ENCODE data around the gene CUX1.

CUX1 gene

GRCh38 chr7:101936611-101937231, 119.3 kb downstream of the CUX1 start:
- TF ChIP-seq TAF1 (IDR thresholded peaks at IDR 0.05; ENCODE audit: low read depth) (no peak), EP300 (IDR thresholded peaks at IDR 0.05; ENCODE audit: borderline replicate concordance) (no peak), ZBTB7A (IDR thresholded peaks at IDR 0.05; ENCODE audit: low read depth) (no peak), CREB1 (IDR thresholded peaks at IDR 0.05; ENCODE audit: low read depth) (no peak), YY1 (IDR thresholded peaks at IDR 0.05; ENCODE audit: low read depth) (no peak), RAD21 (IDR thresholded peaks at IDR 0.05; ENCODE audit: low read depth) (no peak), NFIC (IDR thresholded peaks at IDR 0.05) (no peak), CEBPB (IDR thresholded peaks at IDR 0.05) (no peak), EGR1 (IDR thresholded peaks at IDR 0.05) (no peak), FOXM1 (IDR thresholded peaks at IDR 0.05; ENCODE audit: borderline replicate concordance, low read depth) (no peak), TEAD4 (IDR thresholded peaks at IDR 0.05) (no peak)
- TF ChIP-seq, protein P1, sequence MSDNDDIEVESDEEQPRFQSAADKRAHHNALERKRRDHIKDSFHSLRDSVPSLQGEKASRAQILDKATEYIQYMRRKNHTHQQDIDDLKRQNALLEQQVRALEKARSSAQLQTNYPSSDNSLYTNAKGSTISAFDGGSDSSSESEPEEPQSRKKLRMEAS (IDR thresholded peaks at IDR 0.05), result no peak
- TF ChIP-seq, protein P2, sequence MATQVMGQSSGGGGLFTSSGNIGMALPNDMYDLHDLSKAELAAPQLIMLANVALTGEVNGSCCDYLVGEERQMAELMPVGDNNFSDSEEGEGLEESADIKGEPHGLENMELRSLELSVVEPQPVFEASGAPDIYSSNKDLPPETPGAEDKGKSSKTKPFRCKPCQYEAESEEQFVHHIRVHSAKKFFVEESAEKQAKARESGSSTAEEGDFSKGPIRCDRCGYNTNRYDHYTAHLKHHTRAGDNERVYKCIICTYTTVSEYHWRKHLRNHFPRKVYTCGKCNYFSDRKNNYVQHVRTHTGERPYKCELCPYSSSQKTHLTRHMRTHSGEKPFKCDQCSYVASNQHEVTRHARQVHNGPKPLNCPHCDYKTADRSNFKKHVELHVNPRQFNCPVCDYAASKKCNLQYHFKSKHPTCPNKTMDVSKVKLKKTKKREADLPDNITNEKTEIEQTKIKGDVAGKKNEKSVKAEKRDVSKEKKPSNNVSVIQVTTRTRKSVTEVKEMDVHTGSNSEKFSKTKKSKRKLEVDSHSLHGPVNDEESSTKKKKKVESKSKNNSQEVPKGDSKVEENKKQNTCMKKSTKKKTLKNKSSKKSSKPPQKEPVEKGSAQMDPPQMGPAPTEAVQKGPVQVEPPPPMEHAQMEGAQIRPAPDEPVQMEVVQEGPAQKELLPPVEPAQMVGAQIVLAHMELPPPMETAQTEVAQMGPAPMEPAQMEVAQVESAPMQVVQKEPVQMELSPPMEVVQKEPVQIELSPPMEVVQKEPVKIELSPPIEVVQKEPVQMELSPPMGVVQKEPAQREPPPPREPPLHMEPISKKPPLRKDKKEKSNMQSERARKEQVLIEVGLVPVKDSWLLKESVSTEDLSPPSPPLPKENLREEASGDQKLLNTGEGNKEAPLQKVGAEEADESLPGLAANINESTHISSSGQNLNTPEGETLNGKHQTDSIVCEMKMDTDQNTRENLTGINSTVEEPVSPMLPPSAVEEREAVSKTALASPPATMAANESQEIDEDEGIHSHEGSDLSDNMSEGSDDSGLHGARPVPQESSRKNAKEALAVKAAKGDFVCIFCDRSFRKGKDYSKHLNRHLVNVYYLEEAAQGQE (IDR thresholded peaks at IDR 0.05; ENCODE audit: low read depth), result no peak

GRCh38 chr7:101937717-101938514, 120.5 kb downstream of the CUX1 start:
- TF ChIP-seq EP300 (IDR thresholded peaks at IDR 0.05; ENCODE audit: borderline replicate concordance) (no peak), TEAD4 (IDR thresholded peaks at IDR 0.05) (no peak), EGR1 (IDR thresholded peaks at IDR 0.05) (no peak), CEBPB (IDR thresholded peaks at IDR 0.05) (no peak), RAD21 (IDR thresholded peaks at IDR 0.05; ENCODE audit: low read depth) (no peak), YY1 (IDR thresholded peaks at IDR 0.05; ENCODE audit: low read depth) (no peak), TAF1 (IDR thresholded peaks at IDR 0.05; ENCODE audit: low read depth) (no peak), NFIC (IDR thresholded peaks at IDR 0.05) (no peak), FOXM1 (IDR thresholded peaks at IDR 0.05; ENCODE audit: borderline replicate concordance, low read depth) (no peak), CREB1 (IDR thresholded peaks at IDR 0.05; ENCODE audit: low read depth) (no peak), TCF12 (IDR thresholded peaks at IDR 0.05; ENCODE audit: low read depth) (no peak), ZBTB7A (IDR thresholded peaks at IDR 0.05; ENCODE audit: low read depth) (no peak)
- TF ChIP-seq, protein P1 (IDR thresholded peaks at IDR 0.05), result no peak
- TF ChIP-seq, protein P2 (IDR thresholded peaks at IDR 0.05; ENCODE audit: low read depth), result no peak
- TF ChIP-seq, protein P3, sequence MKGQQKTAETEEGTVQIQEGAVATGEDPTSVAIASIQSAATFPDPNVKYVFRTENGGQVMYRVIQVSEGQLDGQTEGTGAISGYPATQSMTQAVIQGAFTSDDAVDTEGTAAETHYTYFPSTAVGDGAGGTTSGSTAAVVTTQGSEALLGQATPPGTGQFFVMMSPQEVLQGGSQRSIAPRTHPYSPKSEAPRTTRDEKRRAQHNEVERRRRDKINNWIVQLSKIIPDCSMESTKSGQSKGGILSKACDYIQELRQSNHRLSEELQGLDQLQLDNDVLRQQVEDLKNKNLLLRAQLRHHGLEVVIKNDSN (IDR thresholded peaks at IDR 0.05), result no peak

- TF ChIP-seq EGR1 (IDR thresholded peaks at IDR 0.05) (no peak), CREB1 (IDR thresholded peaks at IDR 0.05; ENCODE audit: low read depth) (no peak), CEBPB (IDR thresholded peaks at IDR 0.05) (no peak), YY1 (IDR thresholded peaks at IDR 0.05; ENCODE audit: low read depth) (no peak), TEAD4 (IDR thresholded peaks at IDR 0.05) (no peak), FOXM1 (IDR thresholded peaks at IDR 0.05; ENCODE audit: borderline replicate concordance, low read depth) (no peak), TCF12 (IDR thresholded peaks at IDR 0.05; ENCODE audit: low read depth) (no peak), NFIC (IDR thresholded peaks at IDR 0.05) (no peak)
- TF ChIP-seq, protein P1 (IDR thresholded peaks at IDR 0.05), result no peak
Measured at GRCh38 chr7:101939136-101939695, 121.8 kb downstream of the CUX1 start.

DNA sequence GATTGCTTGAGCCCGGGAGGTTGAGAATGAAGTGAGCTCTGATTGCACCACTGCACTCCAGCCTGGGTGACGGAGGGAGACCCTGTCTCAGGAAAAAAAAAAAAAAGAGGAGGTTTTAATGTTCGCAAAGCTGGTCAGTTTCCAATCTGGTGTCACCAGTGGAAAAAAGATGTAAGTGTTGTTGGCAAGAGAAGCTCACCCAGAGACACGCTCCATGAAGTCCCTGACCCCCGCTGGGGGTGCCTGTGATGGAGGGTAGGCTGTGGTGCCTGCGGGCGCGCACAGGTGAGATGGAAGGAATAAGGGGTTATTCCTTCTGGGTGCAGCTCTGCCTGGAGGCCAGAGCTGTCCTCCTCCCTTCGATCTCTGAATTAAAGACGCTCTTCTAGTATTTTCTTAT, 122.7 kb downstream of the CUX1 start:
- TF ChIP-seq FOXM1 (IDR thresholded peaks at IDR 0.05; ENCODE audit: borderline replicate concordance, low read depth) (no peak), NFIC (IDR thresholded peaks at IDR 0.05) (no peak), CEBPB (IDR thresholded peaks at IDR 0.05) (no peak), TCF12 (IDR thresholded peaks at IDR 0.05; ENCODE audit: low read depth) (no peak), ZBTB7A (IDR thresholded peaks at IDR 0.05; ENCODE audit: low read depth) (no peak), TEAD4 (IDR thresholded peaks at IDR 0.05) (no peak), YY1 (IDR thresholded peaks at IDR 0.05; ENCODE audit: low read depth) (no peak), RAD21 (IDR thresholded peaks at IDR 0.05; ENCODE audit: low read depth) (no peak), EGR1 (IDR thresholded peaks at IDR 0.05) (no peak)
- TF ChIP-seq, protein P1 (IDR thresholded peaks at IDR 0.05), result no peak
- TF ChIP-seq, protein P2 (IDR thresholded peaks at IDR 0.05; ENCODE audit: low read depth), result no peak
- TF ChIP-seq, protein P3 (IDR thresholded peaks at IDR 0.05), result no peak
